Kasumi-1 (cell line): ENCODE results near the gene EYA2.
"Not testable (repeated sequence)": the region's sequence is repeated elsewhere in the genome, so short reads cannot be mapped to it uniquely, and the experiment has no call there.

Source experiments
- DNase-seq, 2 experiments: peaks; one replicate each; lab custom pipeline; 2025; lab: John Stamatoyannopoulos, UW

EYA2 gene

DNA sequence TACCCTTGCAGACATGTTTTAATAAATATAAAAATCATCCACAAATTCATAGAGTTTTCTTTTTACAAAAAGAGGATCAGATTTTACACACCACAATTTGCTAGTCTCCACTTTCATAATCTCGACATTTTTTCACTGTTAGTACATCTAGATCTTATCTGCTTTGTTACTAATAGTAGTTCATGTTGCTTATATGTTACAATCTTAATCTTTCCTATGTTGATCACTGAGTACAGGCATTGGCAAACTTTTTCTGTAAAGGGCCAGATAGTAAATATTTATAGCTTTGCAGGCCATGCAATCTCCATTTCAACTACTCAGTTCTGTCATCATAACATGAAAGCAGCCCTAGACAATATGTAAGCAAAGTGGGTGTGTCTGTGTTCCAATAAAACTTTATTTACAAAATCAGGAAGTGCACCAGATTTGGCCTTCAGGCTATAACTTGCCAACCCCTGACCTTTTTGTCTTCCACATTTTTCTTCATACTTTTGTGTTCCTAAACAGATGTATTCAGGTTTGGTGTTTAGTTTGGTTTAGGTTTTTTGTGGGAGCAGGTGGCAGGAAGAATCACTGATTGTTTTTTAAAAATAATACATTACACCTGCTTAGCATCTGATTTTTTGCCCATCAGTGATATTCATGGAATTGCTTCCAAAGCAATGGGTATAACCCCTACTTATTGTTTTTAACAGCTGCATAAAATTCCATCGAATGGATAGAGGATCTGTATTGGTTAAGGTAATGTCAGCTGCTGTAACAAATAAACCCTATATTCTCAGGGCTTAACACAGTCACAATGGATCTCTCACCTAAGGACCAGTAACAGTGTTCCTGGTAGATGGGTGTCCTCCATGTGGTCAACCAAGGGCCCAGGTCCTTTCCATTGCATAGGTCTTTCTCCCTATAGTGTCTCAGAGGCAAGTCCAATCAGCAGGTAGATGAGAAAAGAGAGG lies 61.2 kb downstream of the EYA2 start:
- DNase-seq, result no peak

DNA sequence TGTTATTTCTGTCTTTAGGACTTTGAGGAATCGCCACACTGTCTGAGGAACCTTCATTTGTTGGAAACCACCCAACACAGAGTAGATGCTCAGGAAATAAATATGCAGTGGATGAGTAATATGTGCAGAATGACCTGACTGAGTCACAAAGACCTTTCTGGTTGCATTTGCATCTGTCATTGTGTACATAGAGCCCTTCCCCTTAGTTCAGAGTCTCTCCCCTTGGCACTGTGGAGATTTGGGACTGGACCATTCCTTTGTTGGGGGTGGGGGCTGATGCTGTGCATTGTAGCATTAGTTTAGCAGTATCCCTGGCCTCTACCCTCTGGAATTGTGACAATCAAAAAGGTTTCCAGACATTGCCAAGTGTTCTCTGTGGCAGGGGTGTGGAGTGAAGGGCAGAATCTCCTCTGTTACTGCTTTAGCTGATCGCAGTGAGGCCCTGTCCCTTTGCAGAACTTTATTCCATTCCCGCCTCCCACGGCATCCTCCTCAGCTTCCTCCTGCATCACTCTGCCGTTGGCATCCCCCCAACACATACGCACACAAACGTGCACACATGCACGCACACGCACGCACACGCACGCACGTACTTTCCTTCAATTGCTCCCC lies 64.5 kb downstream of the EYA2 start:
- no peak for DNase-seq

DNA sequence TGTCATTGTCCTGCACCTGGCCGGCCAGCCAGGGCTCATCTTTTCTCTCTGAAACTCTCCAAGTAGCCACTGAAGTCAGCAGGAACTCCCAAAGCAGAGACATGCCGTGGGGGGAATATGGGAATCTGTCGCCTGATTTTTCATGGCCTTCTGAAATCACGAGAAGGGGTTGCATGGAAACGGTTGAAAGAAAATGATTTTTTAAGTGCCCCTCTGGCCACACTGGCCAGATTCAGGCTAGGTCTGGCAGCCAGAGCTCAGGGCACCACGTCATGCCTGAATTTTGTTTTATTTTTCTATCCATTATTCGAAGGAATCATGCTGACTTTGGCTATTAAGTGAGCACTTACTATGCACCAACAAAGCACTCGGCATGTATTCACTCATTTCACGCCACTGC lies 65.2 kb downstream of the EYA2 start:
- no peak for DNase-seq

DNA sequence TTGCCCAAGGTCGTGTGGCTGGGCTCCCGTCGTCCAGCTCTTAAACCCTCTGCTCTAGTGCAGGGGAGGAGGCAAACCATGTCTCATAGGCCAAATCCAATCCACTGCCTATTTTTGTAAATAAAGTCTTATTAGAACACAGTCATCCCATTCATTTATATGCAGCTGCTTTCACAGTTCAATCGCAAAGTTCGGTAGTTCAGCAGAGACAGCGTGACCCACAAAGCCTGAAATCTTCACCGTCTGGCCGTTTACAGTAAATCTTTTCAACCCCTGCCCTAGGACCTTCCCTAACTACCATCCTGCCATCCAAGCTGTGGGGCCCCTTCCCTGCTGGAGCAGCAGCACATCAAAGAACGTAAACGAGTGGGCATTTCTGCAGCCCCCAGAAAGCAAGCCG lies 65.9 kb downstream of the EYA2 start:
- DNase-seq, result no peak

DNA sequence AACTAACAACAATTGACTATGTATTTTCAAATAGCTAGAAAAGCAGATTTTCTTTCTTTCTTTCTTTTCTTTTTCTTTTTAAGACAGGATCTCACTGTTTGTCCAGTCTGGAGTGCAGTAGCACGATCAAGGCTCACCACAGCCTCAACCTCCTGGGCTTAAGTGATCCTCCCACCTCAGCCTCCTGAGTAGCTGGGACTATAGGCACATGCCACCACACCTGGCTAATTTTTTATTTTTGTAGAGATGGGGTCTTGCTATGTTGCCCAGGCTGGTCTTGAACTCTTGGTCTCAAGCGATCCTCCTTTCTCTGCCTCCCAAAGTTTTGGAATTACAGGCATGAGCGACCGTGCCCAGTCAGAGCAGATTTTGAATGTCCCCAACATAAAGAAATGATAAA lies 67.3 kb downstream of the EYA2 start:
- not testable (repeated sequence) for DNase-seq

DNA sequence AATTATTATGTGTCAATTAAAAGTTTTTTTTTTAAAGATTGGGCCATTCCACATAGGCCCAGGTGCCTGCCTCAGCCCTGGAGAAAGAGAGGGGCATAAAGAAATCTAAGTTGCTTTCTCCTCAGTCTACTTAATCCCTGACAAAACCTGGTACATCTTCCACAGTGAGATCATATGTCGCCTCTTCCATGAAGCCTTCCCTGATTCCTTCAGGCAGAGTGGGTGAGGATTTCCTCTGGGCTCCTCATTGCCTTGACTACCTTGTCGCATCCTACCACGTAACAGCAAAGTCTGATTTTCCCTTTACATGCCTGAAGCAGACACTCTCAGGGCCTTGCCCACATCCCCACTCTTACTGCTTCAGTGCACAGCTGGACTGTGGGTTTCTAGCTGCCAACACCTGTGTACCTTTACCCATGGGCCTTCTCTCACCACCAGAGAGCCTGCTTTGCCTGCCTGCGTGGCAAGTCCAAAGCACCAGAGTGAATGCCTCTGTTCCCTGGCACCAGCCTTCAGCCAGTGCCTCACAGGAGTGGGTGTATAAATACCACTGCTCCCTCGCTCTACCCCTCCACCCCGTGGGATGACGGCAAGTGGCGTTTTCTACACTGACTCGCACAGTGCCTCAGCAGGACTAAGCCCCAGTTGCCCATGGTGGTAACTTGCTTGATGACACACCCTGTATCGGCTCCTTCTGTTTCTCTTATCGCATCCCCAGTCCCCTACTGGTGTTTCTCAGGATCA lies 68.0 kb downstream of the EYA2 start:
- DNase-seq, result no peak

DNA sequence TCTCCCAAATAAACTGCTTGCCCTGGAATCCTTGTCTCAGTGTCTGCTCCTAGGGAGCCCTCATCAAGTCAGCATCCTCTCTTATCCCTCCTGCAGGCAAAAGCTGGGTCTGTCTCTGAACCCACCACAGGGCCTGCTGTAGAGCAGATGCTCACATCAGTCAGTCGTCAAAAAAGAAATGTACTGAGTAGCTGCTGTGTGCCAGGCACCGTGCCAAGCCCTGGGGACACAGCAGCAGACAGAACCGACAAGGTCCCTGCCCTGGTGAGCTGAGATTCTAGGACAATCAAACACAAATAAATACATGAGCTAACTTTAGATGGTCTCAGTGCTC lies 68.5 kb downstream of the EYA2 start:
- DNase-seq, result no peak

DNA sequence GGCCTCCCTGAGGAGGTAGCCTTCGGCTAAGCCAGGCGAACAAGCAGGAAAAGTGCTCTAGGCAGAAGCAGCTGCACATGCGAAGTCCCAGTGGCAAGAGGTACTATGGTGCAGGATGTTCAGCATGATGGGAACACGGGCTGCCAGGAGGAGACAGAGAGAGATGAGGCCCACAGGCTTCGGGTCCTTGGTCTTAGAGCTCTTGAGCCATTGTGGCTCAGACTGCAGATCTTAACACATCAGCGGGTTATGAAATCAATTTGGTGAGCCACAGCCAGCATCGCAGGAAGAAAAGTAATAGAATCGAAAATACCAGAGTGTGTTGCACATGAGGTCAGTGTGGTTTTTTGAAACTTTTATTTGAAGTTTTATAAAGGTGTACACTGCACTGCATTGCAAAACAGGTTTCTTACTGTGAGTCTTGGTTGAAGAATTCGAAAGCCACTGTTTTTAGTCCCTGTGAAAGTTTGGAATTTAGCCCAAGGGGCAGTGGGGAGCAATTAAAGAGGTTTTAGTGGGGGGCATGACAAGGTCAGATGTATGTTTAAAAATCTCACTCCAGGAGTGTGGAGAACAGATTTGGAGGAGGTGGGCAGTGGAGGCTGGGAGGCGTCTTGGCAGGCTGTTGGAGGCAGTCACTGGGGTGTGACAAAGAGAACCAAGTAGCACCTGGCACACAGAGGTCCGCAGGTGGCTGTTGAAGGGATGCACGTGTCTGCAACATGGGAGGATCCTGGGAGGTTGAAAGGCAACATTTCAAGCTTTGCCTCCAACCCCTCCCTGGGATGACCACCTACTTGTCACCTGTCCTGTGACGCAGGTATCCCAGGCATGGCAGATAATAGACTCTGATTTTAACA lies 69.3 kb downstream of the EYA2 start:
- no peak for DNase-seq

DNA sequence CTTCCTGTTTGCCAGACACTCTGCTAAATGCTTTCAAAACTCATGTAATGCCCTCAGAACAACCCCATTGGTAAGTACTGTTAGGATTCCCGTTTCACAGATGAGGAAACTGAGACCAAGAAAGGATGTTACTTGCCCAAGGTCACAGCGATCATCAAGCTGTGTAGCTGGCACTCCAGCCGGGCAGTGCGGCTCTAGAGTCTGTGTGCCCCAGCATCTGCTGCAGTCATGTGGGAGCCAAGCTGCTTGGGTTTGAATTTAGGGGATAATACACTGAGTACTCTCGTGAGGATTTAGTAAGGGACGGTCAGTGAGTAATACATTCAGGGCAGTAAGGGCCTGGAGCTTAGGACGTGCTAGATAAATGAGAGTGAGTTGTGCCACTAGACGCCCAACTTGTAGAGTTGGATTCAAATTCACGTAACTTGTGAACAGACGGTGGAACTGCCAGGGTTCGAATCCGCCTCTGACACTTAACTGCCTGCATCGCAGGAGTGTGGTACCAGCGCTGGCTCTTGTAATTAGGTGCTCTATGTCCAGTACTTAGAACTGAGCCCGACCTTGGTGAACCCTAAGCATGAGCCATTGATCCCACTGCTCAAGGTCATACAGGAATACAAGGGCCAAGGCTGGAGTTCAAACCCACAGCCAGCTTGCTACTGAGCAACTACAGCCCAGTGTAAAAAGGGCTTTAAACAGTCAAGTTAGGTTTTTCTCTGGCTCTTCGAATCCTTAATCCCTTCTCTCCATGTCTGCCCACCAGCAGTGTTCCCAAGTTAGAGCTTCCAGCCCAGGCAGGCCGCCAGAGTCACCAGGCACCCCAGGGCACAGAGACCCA lies 70.2 kb downstream of the EYA2 start:
- no peak for DNase-seq

DNA sequence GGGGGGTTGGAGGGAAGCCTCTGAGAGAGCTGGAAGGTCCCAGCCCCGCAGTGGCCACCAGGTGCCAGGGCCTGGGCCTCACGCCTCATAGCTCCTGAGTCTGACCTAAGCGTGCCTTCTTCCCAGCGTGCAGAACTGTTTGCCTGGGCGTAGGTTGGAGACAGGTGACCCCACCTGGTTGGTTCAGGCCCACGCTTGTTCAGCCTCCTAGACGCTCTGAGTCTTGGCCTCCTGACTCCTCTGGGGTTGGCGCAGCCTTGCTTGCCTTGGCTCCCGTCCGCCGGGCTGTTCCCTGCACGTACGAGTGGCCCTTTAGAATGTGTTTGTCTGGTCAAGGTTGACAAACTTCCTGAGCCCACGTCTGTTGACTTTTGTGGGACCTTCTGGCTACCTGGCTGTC lies 70.8 kb downstream of the EYA2 start:
- DNase-seq, result no peak

DNA sequence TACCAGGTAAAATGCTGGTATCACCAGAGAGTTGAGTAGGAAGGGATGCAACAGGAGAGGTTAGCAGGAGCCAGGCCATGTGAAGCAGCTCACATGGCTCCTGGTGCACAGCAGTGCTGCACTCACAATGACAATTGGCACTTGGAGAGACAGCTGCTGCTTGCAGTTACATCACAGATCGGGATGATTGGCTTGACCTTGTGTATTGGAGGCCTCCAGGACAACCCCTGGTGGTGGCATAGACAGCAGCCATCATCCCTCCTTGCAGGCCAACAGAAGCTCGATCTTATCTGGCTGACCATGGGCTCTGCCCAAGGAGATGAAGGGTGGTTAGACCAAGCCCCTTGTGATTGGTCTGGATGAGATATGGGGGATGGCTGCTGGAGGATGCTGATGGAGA lies 73.0 kb downstream of the EYA2 start:
- no peak for DNase-seq

DNA sequence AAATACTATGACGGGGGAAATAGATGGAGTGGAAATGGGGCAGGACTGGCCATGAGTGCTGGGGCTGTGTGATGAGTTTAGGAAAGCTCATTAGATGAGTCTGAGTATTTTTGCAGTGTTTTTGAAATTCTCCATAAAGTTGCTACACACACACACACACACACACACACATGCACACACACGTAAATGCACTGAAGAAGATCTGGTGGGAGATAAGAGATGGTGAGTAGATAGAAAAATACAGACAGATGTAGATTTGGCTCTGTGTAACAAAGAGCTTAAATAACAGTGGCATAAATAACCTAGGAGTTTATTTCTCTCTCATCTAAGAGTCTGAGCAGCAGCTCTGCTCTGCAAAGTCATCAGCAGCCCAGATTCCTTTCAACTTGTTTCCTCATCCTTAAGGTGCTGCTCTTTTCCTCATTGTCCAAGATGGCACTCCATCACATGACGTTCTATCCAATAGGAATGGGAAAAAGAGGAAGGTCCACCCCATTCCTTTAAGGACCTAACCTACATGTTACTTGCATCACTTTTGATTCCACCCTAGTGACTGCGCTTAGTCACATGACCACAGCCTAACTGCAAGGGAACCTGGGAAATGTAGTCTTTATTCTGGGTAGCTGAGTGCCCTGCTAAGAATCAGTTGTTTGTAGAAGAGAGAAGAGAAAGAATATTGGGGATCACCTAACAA lies 76.4 kb downstream of the EYA2 start:
- no peak for DNase-seq

DNA sequence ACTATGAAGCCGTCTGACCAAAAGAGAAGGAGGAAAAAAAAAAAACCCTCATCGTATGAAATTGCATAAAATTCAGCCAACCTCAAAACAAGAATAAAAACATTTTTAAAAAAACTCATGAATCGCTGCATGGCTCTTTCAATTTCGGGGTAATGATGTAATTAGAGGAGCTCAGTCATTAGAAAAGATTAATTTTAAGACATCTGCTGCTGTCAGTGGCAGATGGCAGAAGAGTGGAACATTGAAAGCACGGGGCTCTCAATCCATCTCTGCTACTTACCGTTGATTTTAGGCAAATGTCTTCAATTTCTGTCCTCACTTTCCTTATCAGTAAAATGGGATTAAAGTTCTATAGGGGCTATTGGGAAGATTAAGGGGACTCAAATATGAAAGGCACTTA lies 79.1 kb downstream of the EYA2 start:
- no peak for DNase-seq

DNA sequence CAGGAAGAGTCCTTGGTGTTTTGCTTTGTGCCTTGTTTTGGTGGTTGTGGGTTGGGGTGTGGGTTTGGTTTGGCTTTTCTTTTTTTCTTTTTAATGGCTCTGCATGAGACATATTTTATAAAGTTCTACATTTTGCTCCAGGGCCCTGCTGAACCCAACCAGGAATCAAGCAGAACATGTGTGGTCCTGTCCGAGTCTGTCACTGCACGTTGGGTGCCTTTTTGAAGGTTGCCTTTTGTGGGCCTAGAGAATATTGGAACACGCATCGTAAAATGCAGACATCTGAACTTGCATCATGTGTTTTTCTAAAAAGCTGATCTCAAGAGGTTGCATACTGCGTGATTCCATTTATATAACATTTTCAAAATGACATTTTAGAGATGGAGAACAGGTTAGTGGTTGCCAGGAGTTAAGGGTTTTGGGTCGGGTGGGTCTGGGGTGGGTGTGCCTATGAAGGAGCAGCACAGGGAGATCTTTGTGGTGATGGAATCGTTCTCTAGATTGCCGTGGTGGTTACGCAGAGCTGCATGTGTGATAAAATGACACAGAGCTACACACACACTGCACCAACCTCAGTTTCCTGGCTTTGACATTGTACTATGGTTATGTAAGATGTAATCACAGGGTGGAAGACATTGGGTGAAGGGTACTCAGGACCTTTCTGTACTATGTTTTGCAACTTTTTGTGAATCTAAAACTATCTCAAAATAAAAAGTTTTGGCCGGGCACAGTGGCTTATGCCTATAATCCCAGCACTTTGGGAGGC lies 80.2 kb downstream of the EYA2 start:
- no peak for DNase-seq

DNA sequence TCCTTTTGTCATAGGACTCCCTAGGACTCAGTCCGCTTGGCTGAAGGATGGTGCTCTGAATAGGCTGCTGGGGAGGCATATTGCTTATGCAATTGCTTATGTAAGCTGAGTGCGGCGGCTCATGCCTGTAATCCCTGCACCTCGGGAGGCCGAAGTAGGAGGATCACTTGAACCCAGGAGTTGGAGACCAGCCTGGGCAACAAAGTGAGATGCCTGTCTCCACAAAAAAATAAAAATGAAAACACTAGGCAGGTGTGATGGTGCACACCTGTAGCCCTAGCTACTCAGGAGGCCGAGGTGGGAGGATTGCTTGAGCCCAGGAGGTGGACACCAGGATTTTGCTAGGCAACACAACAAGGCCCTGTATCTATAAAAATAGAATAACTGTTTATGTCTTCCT lies 81.3 kb downstream of the EYA2 start:
- DNase-seq, result no peak

DNA sequence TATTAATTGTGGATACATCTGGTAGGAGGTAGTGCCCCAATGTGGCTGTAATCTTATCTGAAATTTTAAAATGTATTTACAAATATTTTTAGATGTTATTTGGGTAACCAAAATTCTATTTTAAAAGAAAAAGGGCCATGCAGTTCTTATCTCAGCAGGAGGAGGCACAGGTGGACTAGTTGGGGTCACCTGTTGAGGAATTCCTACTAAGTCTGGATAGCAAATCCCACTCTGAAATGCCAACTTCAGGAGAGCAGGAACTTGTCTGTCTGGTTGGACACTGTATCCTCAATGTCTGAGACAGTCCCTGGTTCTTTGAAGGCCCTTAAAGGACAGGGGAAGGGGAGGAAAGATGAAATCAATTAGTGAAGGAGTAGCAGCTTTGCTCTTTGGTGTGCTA lies 82.6 kb downstream of the EYA2 start:
- no peak for DNase-seq

DNA sequence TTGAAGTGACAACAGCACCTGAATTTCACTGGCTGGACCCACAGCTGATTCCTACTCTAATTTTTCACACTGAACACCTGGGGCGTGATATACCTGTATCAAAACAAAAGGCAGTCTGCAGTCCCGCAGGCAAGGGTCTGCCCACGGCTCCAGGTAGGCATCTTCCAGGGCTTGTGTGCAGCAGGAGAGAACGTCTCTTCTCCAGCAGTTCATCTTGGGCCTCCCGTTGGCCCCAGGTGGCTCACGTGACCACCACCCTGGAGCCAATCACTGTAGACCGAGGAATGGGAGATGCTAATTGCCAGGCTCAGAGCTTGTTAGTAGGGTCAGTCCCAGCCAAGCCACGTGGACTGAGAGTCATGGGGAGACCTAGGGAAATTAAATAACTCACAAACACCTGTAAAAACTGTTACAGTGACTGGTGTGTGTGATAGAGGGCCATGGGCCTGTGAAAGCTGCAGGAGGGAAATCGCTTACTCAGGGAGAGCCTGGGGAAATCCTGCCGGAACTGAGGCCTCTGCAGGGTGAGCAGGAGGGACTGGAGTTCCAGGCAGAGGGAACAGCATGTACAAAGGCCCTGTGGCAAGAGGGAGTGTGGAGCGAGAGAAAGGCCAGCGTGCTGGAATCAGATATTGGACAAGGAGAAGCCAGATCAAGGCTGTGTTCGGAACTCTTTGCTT lies 83.4 kb downstream of the EYA2 start:
- DNase-seq, result no peak

DNA sequence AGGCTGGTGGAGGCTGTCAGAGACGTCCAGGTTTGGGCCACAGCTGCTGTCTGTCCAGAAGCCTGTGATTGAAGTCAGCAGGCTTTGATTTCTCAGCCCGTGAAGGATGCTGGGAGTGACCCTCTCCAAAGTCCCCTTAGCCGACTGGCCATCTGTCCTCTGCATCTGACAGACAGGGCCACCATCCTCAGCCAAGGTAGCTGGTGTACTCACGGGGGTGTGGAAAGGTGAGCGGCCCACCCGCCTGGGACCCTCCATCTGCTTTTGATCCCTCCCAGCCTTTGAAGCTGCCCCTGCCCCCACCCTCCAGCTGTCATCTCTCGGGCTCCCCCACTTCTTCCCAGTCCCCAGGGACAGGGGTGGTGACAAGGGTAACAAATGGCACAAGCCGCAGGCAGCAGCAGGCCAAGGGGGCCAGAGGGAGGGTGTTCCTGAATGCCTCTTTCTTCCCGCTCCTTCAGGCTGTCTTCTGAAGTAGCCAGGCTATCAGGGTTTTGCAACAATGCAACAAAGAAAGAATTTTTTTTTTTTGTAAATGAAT lies 84.4 kb downstream of the EYA2 start:
- no peak for DNase-seq
